Spleen (tissue), 11 donors: ENCODE data around the gene ADGRG4. TPM values are rescaled to one million over a fixed set of nuclear protein-coding genes. Genes with fewer than 3 reads are reported as not detected.

Experiments used
- DNase-seq: peaks from one replicate; pipeline ENCODE4 v3.0.0-alpha.2; 2020
- H3K27ac ChIP-seq, 8 donors: fragments of 200-600 bp; sonication (generic) in 7 of 8; 1 replicate in 4 of 8; 2 replicates in 4 of 8; pipeline versions ENCODE4 v1.5.0 to v1.8.0; 2016 to 2021; ENCODE audit warnings: inconsistent platforms in 4 of 8, mild to moderate bottlenecking in 4 of 8, moderate library complexity in 1 of 8
- H3K27me3 ChIP-seq, 7 donors: fragments of 200-600 bp; sonication (generic) in 6 of 7; replicated peaks in 1 of 7; 1 replicate in 4 of 7; 2 replicates in 3 of 7; pipeline versions ENCODE4 v1.5.0 to v1.8.0; 2016 to 2021; ENCODE audit warnings: inconsistent platforms in 3 of 7, mild to moderate bottlenecking in 1 of 7
- H3K36me3 ChIP-seq, 6 donors: fragments of 200-600 bp; sonication (generic) in 5 of 6; 1 replicate in 4 of 6; 2 replicates in 2 of 6; pipeline versions ENCODE4 v1.5.0 to v1.8.0; 2016 to 2021; ENCODE audit warnings: inconsistent platforms in 2 of 6
- H3K4me1 ChIP-seq, 6 donors: fragments of 200-600 bp; sonication (generic) in 5 of 6; 1 replicate in 3 of 6; 2 replicates in 3 of 6; pipeline versions ENCODE4 v1.5.0 to v1.8.0; 2016 to 2021; ENCODE audit warnings: inconsistent platforms in 3 of 6
- H3K4me3 ChIP-seq, 8 donors: fragments of 200-600 bp; sonication (generic) in 7 of 8; 1 replicate in 4 of 8; 2 replicates in 4 of 8; pipeline versions ENCODE4 v1.5.0 to v1.8.0; 2016 to 2021; ENCODE audit warnings: inconsistent platforms in 4 of 8, mild to moderate bottlenecking in 4 of 8, moderate library complexity in 2 of 8
- H3K9me3 ChIP-seq, 8 donors: fragments of 200-600 bp; sonication (generic) in 7 of 8; 1 replicate in 4 of 8; 2 replicates in 4 of 8; pipeline versions ENCODE4 v1.5.0 to v1.8.0; 2016 to 2021; ENCODE audit warnings: inconsistent platforms in 4 of 8
- POLR2A ChIP-seq, 3 donors: fragments of 450-650 bp; IDR thresholded peaks; one replicate each; pipeline ENCODE4 v1.5.1; 2017; ENCODE audit warnings: antibody characterized with exemption in 3 of 3, mild to moderate bottlenecking in 1 of 3
- POLR2AphosphoS5 ChIP-seq, 3 donors: sonication (generic); formaldehyde crosslinking; IDR thresholded peaks; one replicate each; pipeline ENCODE4 v1.5.1; 2017; ENCODE audit warnings: antibody characterized with exemption in 3 of 3
- WGBS, 5 donors: extraction: QIAGEN DNeasy Blood & Tissue Kit in 3 of 5; methylation state at CpG; one replicate each; pipeline versions ENCODE4 v1.1.5 to v1.1.7; 2013 to 2018; 5-methylcytosine and 5-hydroxymethylcytosine counted together
- intact Hi-C: fragments of 100-400 bp; cut with DNase I; formaldehyde crosslinking; loops from one replicate; pipeline ENCODE4 v1.15.0; 2023; ENCODE audit warnings: low total_unique reads
- polyA plus RNA-seq, 3 donors: library from polyadenylated mRNA; stranded (reverse); fragments of 200-250 nt; gene quantifications; one replicate each; pipeline ENCODE4 v1.2.1, GENCODE V29; 2013
- total RNA-seq, 7 donors: library from RNA; depleted of rRNA in 3 of 7; stranded (reverse); fragments of >200 nt in 3 of 7; fragmentation: NEBNext Ultra II Directional in 4 of 7; extraction: Animal tissue kit (Norgen Biotek cat#: 25700) in 4 of 7; gene quantifications; one replicate each; pipeline versions ENCODE4 v1.1.0 to v1.2.1, GENCODE V29; 2016 to 2021
- TF ChIP-seq, protein P1 (sequence below), 11 experiments: fragments of 200-600 bp in 7 of 11; fragments of 450-650 bp in 4 of 11; sonication (generic) in 4 of 11; IDR thresholded peaks in 8 of 11; conservative IDR thresholded peaks in 3 of 11; 1 replicate in 7 of 11; 2 replicates in 4 of 11; pipeline versions ENCODE4 v1.4.0 to v1.8.0; 2016 to 2021; ENCODE audit warnings: antibody characterized with exemption in 11 of 11, inconsistent platforms in 4 of 11, mild to moderate bottlenecking in 1 of 11
- donor health status: healthy with polysubstance abuse.
- donor health status: DM: no; HTN: no; CAD: no; lungs with moderate emphysema.
- donor health status: DM: no; HTN: no; CAD: no.
- donor health status: Bipolar disorder and iron deficiency.
- donor health status: healthy.
- donor health status: DM: no; HTN: no; CAD: no.
- donor health status: DM: yes; HTN: yes; CAD: no.

ADGRG4 gene
- total and polyA plus RNA-seq, 10 donors = under 0.01 to 0.09 (median 0.03) TPM; not detected in 5

DNA sequence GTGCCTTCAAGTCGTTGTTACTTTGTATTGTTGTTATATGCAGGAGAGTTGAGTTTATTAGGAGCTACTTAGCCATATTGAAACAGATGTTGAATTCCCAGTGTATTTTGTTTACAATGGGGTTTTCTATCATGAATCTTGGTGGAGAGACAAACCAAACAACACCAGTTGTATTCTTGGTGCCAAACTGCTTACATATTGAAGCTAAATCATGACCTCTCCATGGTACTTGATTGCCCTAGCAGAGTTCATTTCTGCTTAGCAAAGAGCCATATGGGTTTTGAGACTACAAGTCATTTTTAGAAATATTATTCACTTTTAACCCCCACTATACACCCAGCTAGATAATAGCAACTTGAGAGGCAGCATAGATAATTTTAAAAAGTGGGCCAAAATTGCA lies 85.4 kb downstream of the ADGRG4 start:
- H3K27ac ChIP-seq = no peak overlapping the region
- H3K4me1 ChIP-seq = no peaks in the 10 kb centered on the region
- DNase-seq = no peak
- no peaks in the 10 kb centered on the region for H3K36me3 ChIP-seq
- no peaks in the 10 kb centered on the region for H3K9me3 ChIP-seq
- intact Hi-C loops = no loop called here
- H3K4me3 ChIP-seq = no peak overlapping the region
- TF ChIP-seq POLR2AphosphoS5 (IDR thresholded peaks at IDR 0.05) (no peak), POLR2A (IDR thresholded peaks at IDR 0.05) (no peak)
- TF ChIP-seq, protein P1, sequence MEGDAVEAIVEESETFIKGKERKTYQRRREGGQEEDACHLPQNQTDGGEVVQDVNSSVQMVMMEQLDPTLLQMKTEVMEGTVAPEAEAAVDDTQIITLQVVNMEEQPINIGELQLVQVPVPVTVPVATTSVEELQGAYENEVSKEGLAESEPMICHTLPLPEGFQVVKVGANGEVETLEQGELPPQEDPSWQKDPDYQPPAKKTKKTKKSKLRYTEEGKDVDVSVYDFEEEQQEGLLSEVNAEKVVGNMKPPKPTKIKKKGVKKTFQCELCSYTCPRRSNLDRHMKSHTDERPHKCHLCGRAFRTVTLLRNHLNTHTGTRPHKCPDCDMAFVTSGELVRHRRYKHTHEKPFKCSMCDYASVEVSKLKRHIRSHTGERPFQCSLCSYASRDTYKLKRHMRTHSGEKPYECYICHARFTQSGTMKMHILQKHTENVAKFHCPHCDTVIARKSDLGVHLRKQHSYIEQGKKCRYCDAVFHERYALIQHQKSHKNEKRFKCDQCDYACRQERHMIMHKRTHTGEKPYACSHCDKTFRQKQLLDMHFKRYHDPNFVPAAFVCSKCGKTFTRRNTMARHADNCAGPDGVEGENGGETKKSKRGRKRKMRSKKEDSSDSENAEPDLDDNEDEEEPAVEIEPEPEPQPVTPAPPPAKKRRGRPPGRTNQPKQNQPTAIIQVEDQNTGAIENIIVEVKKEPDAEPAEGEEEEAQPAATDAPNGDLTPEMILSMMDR (IDR thresholded peaks at IDR 0.05 in 8 of 11, conservative IDR thresholded peaks at IDR 0.05 in 3 of 11) = no peak
- 30 to 74% (median 62%) methylated on average over 1 of the region's 1 CpG for WGBS, 5 donors
- H3K27me3 ChIP-seq = peaks cover 0 to 2% (median 0%) of the 10 kb centered on the region in 7 donors

DNA sequence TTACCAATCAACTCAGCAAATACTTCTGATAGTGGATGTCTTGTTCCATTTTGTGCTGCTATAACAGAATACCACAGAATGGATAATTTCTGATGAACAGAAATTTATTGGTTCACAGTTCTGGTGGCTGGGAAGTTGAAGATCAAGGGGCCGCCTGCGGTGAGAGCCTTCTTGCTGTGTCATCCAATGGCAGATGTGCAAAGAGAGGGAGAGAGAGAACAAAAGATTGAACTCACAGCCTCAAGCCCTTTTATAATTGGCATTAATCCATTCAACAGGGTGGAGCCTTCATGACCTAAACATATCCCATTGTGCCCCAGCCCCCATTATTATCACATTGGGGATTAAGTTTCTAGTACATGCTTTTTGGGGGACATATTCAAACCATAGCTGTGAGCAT lies 86.1 kb downstream of the ADGRG4 start:
- no peaks in the 10 kb centered on the region for H3K36me3 ChIP-seq
- 71 to 97% (median 89%) methylated on average over 2 of the region's 2 CpGs for WGBS, 5 donors
- no peaks in the 10 kb centered on the region for H3K27me3 ChIP-seq
- H3K4me3 ChIP-seq = no peak overlapping the region
- DNase-seq = no peak
- TF ChIP-seq POLR2AphosphoS5 (IDR thresholded peaks at IDR 0.05) = no peak
- TF ChIP-seq, protein P1 (IDR thresholded peaks at IDR 0.05 in 8 of 11, conservative IDR thresholded peaks at IDR 0.05 in 3 of 11) = no peak
- TF ChIP-seq POLR2A (IDR thresholded peaks at IDR 0.05) = no peak
- intact Hi-C loops = no loop called here
- no peaks in the 10 kb centered on the region for H3K4me1 ChIP-seq
- H3K9me3 ChIP-seq = no peaks in the 10 kb centered on the region
- no peak overlapping the region for H3K27ac ChIP-seq

GRCh38 chrX:136387951-136388502 lies 87.3 kb downstream of the ADGRG4 start:
- no peaks in the 10 kb centered on the region for H3K36me3 ChIP-seq
- no peaks in the 10 kb centered on the region for H3K4me1 ChIP-seq
- H3K27ac ChIP-seq = no peak overlapping the region
- 69 to 93% (median 83%) methylated on average over 3 of the region's 3 CpGs for WGBS, 5 donors
- H3K4me3 ChIP-seq = no peak overlapping the region
- DNase-seq = no peak
- H3K9me3 ChIP-seq = no peaks in the 10 kb centered on the region
- no peak for TF ChIP-seq POLR2AphosphoS5 (IDR thresholded peaks at IDR 0.05)
- TF ChIP-seq, protein P1 (IDR thresholded peaks at IDR 0.05 in 8 of 11, conservative IDR thresholded peaks at IDR 0.05 in 3 of 11) = no peak
- no peak for TF ChIP-seq POLR2A (IDR thresholded peaks at IDR 0.05)
- H3K27me3 ChIP-seq = no peaks in the 10 kb centered on the region
- intact Hi-C loops = no loop called here

GRCh38 chrX:136390921-136391320 lies 90.2 kb downstream of the ADGRG4 start:
- Histone ChIP-seq H3K36me3 (no peaks in the 10 kb centered on the region), H3K9me3 (no peaks in the 10 kb centered on the region), H3K4me1 (no peaks in the 10 kb centered on the region), H3K27me3 (no peaks in the 10 kb centered on the region), H3K27ac (no peak overlapping the region), H3K4me3 (no peak overlapping the region)
- TF ChIP-seq POLR2A (IDR thresholded peaks at IDR 0.05) (no peak), POLR2AphosphoS5 (IDR thresholded peaks at IDR 0.05) (no peak)
- TF ChIP-seq, protein P1 (IDR thresholded peaks at IDR 0.05 in 8 of 11, conservative IDR thresholded peaks at IDR 0.05 in 3 of 11) = no peak
- intact Hi-C loops = no loop called here
- no peak for DNase-seq
- 75 to 89% (median 86%) methylated on average over 2 of the region's 2 CpGs for WGBS, 5 donors
